Endothelial cell of umbilical vein (primary cell): ENCODE measurements around the gene ACOT7. TPM values are rescaled to one million over a fixed set of nuclear protein-coding genes. Genes with fewer than 3 reads are reported as not detected.

Experiments used
- BruUV-seq: library from RNA; stranded (reverse); fragments of 400-500 nt; replicated peaks from 2 replicates; lab custom pipeline; 2021; lab: Mats Ljungman, UMichigan
- CTCF ChIA-PET: fragments of 300-600, 350-600 bp; sonication (Branson Sonifier 250); formaldehyde crosslinking; loops from one replicate; lab custom pipeline; 2021; ENCODE audit warnings: antibody characterized with exemption, inconsistent platforms; lab: Charles Lee
- POLR2A ChIA-PET: fragments of 300-600, 350-600 bp; sonication (Branson Sonifier 250); formaldehyde crosslinking; loops from one replicate; lab custom pipeline; 2021; ENCODE audit warnings: antibody characterized with exemption, inconsistent platforms; lab: Charles Lee
- DNase-seq: peaks from one replicate; pipeline ENCODE4 v3.0.0-alpha.2; 2011; ENCODE audit warnings: low read depth, low spot score
- FAIRE-seq: peaks from 2 replicates; lab custom pipeline; 2011; peaks lifted over from hg19 to GRCh38; lab: Jason Lieb, UNC
- H2AFZ ChIP-seq: 2 replicates; pipeline ENCODE4 v1.6.0; 2012; ENCODE audit warnings: low read depth, low read length, control low read depth, inconsistent platforms
- H3K27ac ChIP-seq: 2 replicates; pipeline ENCODE4 v1.5.1; 2011; ENCODE audit warnings: low read depth, mild to moderate bottlenecking, control low read depth, low read length, moderate library complexity; ENCODE audit not compliant: insufficient read depth
- H3K27me3 ChIP-seq, 2 experiments: 2 replicates each; pipeline versions ENCODE4 v1.6.0 to v1.6.1; 2011; ENCODE audit warnings: low read length in 2 of 2, mixed read lengths in 1 of 2; ENCODE audit not compliant: control insufficient read depth in 2 of 2, insufficient read depth in 2 of 2
- H3K36me3 ChIP-seq, 2 experiments: 2 replicates in 1 of 2; 3 replicates in 1 of 2; pipeline ENCODE4 v1.5.1; 2011; ENCODE audit warnings: low read length in 2 of 2, mild to moderate bottlenecking in 1 of 2, moderate library complexity in 1 of 2; ENCODE audit not compliant: control insufficient read depth in 2 of 2, insufficient read depth in 2 of 2; ENCODE audit errors: extremely low read depth in 1 of 2
- H3K4me1 ChIP-seq: 3 replicates; pipeline ENCODE4 v1.5.1; 2011; ENCODE audit warnings: mild to moderate bottlenecking, low read length; ENCODE audit not compliant: control insufficient read depth, insufficient read depth; ENCODE audit errors: extremely low read depth
- H3K4me2 ChIP-seq: 2 replicates; pipeline ENCODE4 v1.6.1; 2011; ENCODE audit warnings: low read length, control low read depth, mixed read lengths; ENCODE audit not compliant: insufficient read depth
- H3K4me3 ChIP-seq, 3 experiments: fragments of 200-600 bp in 1 of 3; sonication (generic), shearing (Covaris generic) in 1 of 3; replicated peaks in 1 of 3; 2 replicates each; pipeline ENCODE4 v1.5.1; 2011 to 2016; ENCODE audit warnings: control low read depth in 3 of 3, low read length in 3 of 3, mild to moderate bottlenecking in 2 of 3, inconsistent platforms in 1 of 3, low read depth in 1 of 3, moderate library complexity in 1 of 3; ENCODE audit not compliant: insufficient read depth in 1 of 3
- H3K79me2 ChIP-seq: 2 replicates; pipeline ENCODE4 v1.6.0; 2012; ENCODE audit warnings: low read length, inconsistent platforms; ENCODE audit not compliant: control insufficient read depth, insufficient read depth
- H3K9ac ChIP-seq: replicated peaks from 2 replicates; pipeline ENCODE3; 2011; ENCODE audit warnings: low read length, control low read depth; ENCODE audit not compliant: insufficient read depth; ENCODE audit errors: extremely low read depth
- H3K9me1 ChIP-seq: replicated peaks from 3 replicates; pipeline ENCODE4 v1.6.0; 2011; ENCODE audit warnings: mild to moderate bottlenecking, low read length; ENCODE audit not compliant: control insufficient read depth, insufficient read depth; ENCODE audit errors: extremely low read depth
- H3K9me3 ChIP-seq: replicated peaks from 2 replicates; pipeline ENCODE4 v1.5.1; 2012; ENCODE audit warnings: low read length, inconsistent platforms; ENCODE audit not compliant: control insufficient read depth, insufficient read depth
- H4K20me1 ChIP-seq: replicated peaks from 2 replicates; pipeline ENCODE3; 2011; ENCODE audit warnings: mild to moderate bottlenecking, low read length; ENCODE audit not compliant: control insufficient read depth, insufficient read depth; ENCODE audit errors: extremely low read depth
- EZH2 ChIP-seq: IDR thresholded peaks from 2 replicates; pipeline ENCODE4 v1.6.1; 2012; ENCODE audit warnings: borderline replicate concordance, low read depth, mild to moderate bottlenecking, moderate library complexity, low read length, inconsistent platforms; ENCODE audit not compliant: severe bottlenecking
- FOS ChIP-seq: IDR thresholded peaks from 2 replicates; pipeline ENCODE4 v1.6.1; 2011; ENCODE audit warnings: mild to moderate bottlenecking, low read length, moderate library complexity, borderline replicate concordance; ENCODE audit not compliant: insufficient read depth
- GATA2 ChIP-seq: IDR thresholded peaks from 2 replicates; pipeline ENCODE4 v1.7.0; 2011; ENCODE audit warnings: low read depth, mild to moderate bottlenecking, moderate library complexity, mixed read lengths, low read length; ENCODE audit not compliant: insufficient read length, insufficient read depth
- JUN ChIP-seq: IDR thresholded peaks from 2 replicates; pipeline ENCODE4 v1.6.1; 2011; ENCODE audit warnings: borderline replicate concordance, low read depth; ENCODE audit not compliant: insufficient read length, insufficient read depth
- MYC ChIP-seq: IDR thresholded peaks from one replicate; pipeline ENCODE4 v1.6.1; 2011; ENCODE audit warnings: mild to moderate bottlenecking, low read depth, low read length
- POLR2A ChIP-seq: IDR thresholded peaks from 2 replicates; pipeline ENCODE4 v1.6.1; 2012; ENCODE audit warnings: low read depth, mild to moderate bottlenecking, control low read depth, low read length
- POLR2AphosphoS5 ChIP-seq: IDR thresholded peaks from 2 replicates; pipeline ENCODE4 v1.6.1; 2012; ENCODE audit warnings: low read depth, mild to moderate bottlenecking, control low read depth, low read length, moderate library complexity; ENCODE audit not compliant: insufficient read depth
- dilution Hi-C: fragments of 300-500 bp; cut with MboI; formaldehyde crosslinking; loops from one replicate; pipeline ENCODE4 v1.15.0; 2019; ENCODE audit warnings: low sequenced_read_pairs; ENCODE audit not compliant: extremely low pct_ligation_motif_present
- intact Hi-C: fragments of 100-400 bp; cut with micrococcal nuclease; formaldehyde crosslinking; loops from one replicate; pipeline ENCODE4 v1.10.0; 2022
- polyA plus RNA-seq, 4 experiments: library from polyadenylated mRNA; depleted of rRNA in 3 of 4; stranded (reverse) in 3 of 4; unstranded in 1 of 4; fragments of >200 nt; gene quantifications; 2 replicates each; pipeline versions ENCODE4 v1.2.1 to v1.2.3, GENCODE V29; 2011 to 2012; ENCODE audit warnings: missing spikeins in 1 of 4
- total RNA-seq: library from RNA; stranded (reverse); gene quantifications from 2 replicates; pipeline ENCODE4 v1.2.3, GENCODE V29; 2021
- TF ChIP-seq, protein P1 (sequence below), 2 donors: IDR thresholded peaks; 1 replicate in 1 of 2; 2 replicates in 1 of 2; pipeline ENCODE4 v1.5.1; 2011; ENCODE audit warnings: low read length in 2 of 2, mild to moderate bottlenecking in 2 of 2, moderate library complexity in 2 of 2, control low read depth in 1 of 2, inconsistent platforms in 1 of 2, low read depth in 1 of 2; ENCODE audit not compliant: insufficient read depth in 1 of 2; ENCODE audit errors: extremely low read depth in 1 of 2
- TF ChIP-seq, protein P2 (sequence below): IDR thresholded peaks from 2 replicates; pipeline ENCODE4 v1.6.1; 2011; ENCODE audit not compliant: insufficient read depth, insufficient read length

The ACOT7 gene
- total and polyA plus RNA-seq, 2 donors (not counting 3 experiments of a cell fraction or from before 2014, with no cell fraction given): 69.4 to 105 TPM

DNA sequence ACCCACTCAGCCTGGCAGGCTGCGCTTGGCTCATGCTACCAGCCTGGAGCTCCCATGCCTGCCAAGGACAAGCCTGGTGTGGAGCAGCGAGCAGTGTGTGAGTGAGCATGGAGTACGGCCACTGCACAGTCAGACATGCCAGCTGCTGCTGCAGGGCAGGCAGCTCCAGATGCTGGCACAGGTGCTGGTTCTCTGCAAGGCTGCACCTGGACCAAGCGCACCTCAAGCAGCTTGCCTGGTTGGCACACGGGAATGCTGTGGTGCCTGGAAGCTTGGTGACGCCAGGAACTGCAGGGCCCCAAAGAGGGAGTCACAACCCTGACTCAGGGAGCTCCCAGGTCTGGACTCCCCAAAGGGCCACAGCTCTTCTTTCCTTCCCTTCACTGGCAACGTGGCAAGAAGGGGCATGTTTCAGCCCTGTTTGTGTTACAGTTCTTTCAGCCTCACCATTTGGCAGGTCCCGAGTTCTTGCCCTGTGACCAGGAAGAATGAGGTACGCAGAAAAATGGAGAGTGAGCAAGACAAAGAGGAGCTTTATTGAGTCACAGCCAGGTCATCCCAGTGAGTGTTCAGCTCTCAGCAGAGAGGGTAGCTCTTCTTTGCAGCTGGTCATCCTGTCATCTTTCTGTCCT, 26.1 kb downstream of the ACOT7 start:
- H3K9me3 ChIP-seq: no peaks in the 10 kb centered on the region
- FAIRE-seq (no peak), DNase-seq (no peak)
- H4K20me1 ChIP-seq: no peaks in the 10 kb centered on the region
- H3K4me2 ChIP-seq: no peak overlapping the region
- H2AFZ ChIP-seq: no peak overlapping the region
- H3K9me1 ChIP-seq: no peaks in the 10 kb centered on the region
- ChIA-PET POLR2A (interaction anchor here (0.5 kb wide), 1 partner anchor 788 kb away, joined by 3 read pairs; no protein-coding TSS in a partner anchor), CTCF (interaction anchor here (0.9 to 1.6 kb wide), 8 partner anchors 9 to 121 kb away, joined by 3 to 7 read pairs (median 4); partner anchors contain the start of gene ACOT7)
- H3K27ac ChIP-seq: no peak overlapping the region
- H3K36me3 ChIP-seq: no peaks in the 10 kb centered on the region
- BruUV-seq: no TSS peak
- no peaks in the 10 kb centered on the region for H3K4me1 ChIP-seq
- H3K79me2 ChIP-seq: no peaks in the 10 kb centered on the region
- TF ChIP-seq GATA2 (no peak), POLR2A (no peak), FOS (no peak), JUN (no peak), EZH2 (no peak), POLR2AphosphoS5 (no peak), MYC (no peak)
- TF ChIP-seq, protein P1, sequence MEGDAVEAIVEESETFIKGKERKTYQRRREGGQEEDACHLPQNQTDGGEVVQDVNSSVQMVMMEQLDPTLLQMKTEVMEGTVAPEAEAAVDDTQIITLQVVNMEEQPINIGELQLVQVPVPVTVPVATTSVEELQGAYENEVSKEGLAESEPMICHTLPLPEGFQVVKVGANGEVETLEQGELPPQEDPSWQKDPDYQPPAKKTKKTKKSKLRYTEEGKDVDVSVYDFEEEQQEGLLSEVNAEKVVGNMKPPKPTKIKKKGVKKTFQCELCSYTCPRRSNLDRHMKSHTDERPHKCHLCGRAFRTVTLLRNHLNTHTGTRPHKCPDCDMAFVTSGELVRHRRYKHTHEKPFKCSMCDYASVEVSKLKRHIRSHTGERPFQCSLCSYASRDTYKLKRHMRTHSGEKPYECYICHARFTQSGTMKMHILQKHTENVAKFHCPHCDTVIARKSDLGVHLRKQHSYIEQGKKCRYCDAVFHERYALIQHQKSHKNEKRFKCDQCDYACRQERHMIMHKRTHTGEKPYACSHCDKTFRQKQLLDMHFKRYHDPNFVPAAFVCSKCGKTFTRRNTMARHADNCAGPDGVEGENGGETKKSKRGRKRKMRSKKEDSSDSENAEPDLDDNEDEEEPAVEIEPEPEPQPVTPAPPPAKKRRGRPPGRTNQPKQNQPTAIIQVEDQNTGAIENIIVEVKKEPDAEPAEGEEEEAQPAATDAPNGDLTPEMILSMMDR (IDR thresholded peaks at IDR 0.05; ENCODE audit: extremely low read depth in 1 of 2, insufficient read depth in 1 of 2, low read depth in 1 of 2, low read length in 2 of 2): no peak
- TF ChIP-seq, protein P2, sequence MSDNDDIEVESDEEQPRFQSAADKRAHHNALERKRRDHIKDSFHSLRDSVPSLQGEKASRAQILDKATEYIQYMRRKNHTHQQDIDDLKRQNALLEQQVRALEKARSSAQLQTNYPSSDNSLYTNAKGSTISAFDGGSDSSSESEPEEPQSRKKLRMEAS: no peak
- H3K27me3 ChIP-seq: no peaks in the 10 kb centered on the region
- dilution Hi-C loops (no loop called here), intact Hi-C loops (no loop called here)
- no peak overlapping the region for H3K4me3 ChIP-seq
- no peak overlapping the region for H3K9ac ChIP-seq
